HG03442 (cell line): ENCODE measurements around the gene ATOH8.

Experiments
- ATAC-seq: cut with Tn5 transposase; IDR thresholded peaks from one replicate; pipeline ENCODE4 v1.9.1; 2021; ENCODE audit warnings: mild to moderate bottlenecking, moderate library complexity; ENCODE audit not compliant: unreplicated experiment

Gene ATOH8

GRCh38 chr2:85735691-85736090 lies 18.1 kb upstream of the ATOH8 start:
- no peak for ATAC-seq

GRCh38 chr2:85736456-85737355 lies 17.1 kb upstream of the ATOH8 start:
- no peak for ATAC-seq

- no peak for ATAC-seq
Measured at GRCh38 chr2:85737481-85737880, 16.3 kb upstream of the ATOH8 start.

GRCh38 chr2:85737961-85738360 lies 15.8 kb upstream of the ATOH8 start:
- ATAC-seq = no peak

- ATAC-seq = no peak
Measured at GRCh38 chr2:85740193-85740592, 13.6 kb upstream of the ATOH8 start.

GRCh38 chr2:85741211-85741832 lies 12.5 kb upstream of the ATOH8 start:
- ATAC-seq = no peak

- no peak for ATAC-seq
Measured at GRCh38 chr2:85741833-85742455, 11.8 kb upstream of the ATOH8 start.

- no peak for ATAC-seq
Measured at GRCh38 chr2:85743304-85743978, 10.3 kb upstream of the ATOH8 start.

GRCh38 chr2:85744055-85744454 lies 9.7 kb upstream of the ATOH8 start:
- no peak for ATAC-seq

GRCh38 chr2:85744741-85745601 lies 8.8 kb upstream of the ATOH8 start:
- no peak for ATAC-seq

- no peak for ATAC-seq
Measured at GRCh38 chr2:85745619-85746018, 8.2 kb upstream of the ATOH8 start.

GRCh38 chr2:85746321-85747004 lies 7.3 kb upstream of the ATOH8 start:
- ATAC-seq = no peak

- ATAC-seq = no peak
Measured at GRCh38 chr2:85747441-85747840, 6.3 kb upstream of the ATOH8 start.

GRCh38 chr2:85748039-85748734 lies 5.6 kb upstream of the ATOH8 start:
- ATAC-seq = no peak

- no peak for ATAC-seq
Measured at GRCh38 chr2:85748985-85749875, 4.6 kb upstream of the ATOH8 start.

- no peak for ATAC-seq
Measured at GRCh38 chr2:85750587-85751575, 2.9 kb upstream of the ATOH8 start.

GRCh38 chr2:85751627-85752026 lies 2.2 kb upstream of the ATOH8 start:
- ATAC-seq = no peak
